ENCODE measurements around the gene TCFL5.

- TF ChIP-seq POLR2A (IDR thresholded peaks at IDR 0.05; ENCODE audit: low read depth) (no peak), CTCF (IDR thresholded peaks at IDR 0.05) (no peak), EP300 (IDR thresholded peaks at IDR 0.05) (no peak), POLR2AphosphoS5 (IDR thresholded peaks at IDR 0.05) (peak in 1 of 2 donors; percentile 59)
Observed at GRCh38 chr20:62887152-62887859, 25.7 kb upstream of the TCFL5 start.
